DLD1 (cell line): ENCODE data around the gene CD209.
"Not testable (repeated sequence)": the region's sequence is repeated elsewhere in the genome, so short reads cannot be mapped to it uniquely, and the experiment has no call there.

Source experiments
- in situ Hi-C: cut with HindIII; loops from 2 replicates; pipeline ENCODE4 v1.10.0; 2017; ENCODE audit warnings: low sequenced_read_pairs

CD209 gene

GRCh38 chr19:7771072-7771471 is 23.7 kb upstream of the CD209 start:
- in situ Hi-C loops = no loop called here

GRCh38 chr19:7769171-7769570 is 21.8 kb upstream of the CD209 start:
- in situ Hi-C loops = no loop called here

GRCh38 chr19:7767487-7767886 is 20.2 kb upstream of the CD209 start:
- in situ Hi-C loops = no loop called here

GRCh38 chr19:7766535-7766934 is 19.2 kb upstream of the CD209 start:
- in situ Hi-C loops = no loop called here

GRCh38 chr19:7765043-7765442 is 17.7 kb upstream of the CD209 start:
- in situ Hi-C loops = not testable (repeated sequence)

GRCh38 chr19:7764157-7764556 is 16.8 kb upstream of the CD209 start:
- in situ Hi-C loops = not testable (repeated sequence)

- in situ Hi-C loops = no loop called here
Measured at GRCh38 chr19:7763696-7764095, 16.4 kb upstream of the CD209 start.

- in situ Hi-C loops = no loop called here
Measured at GRCh38 chr19:7762719-7763293, 15.5 kb upstream of the CD209 start, which contains the start of gene CLEC4M. TSS of gene CLEC4M (plus strand) at chr19:7763243. CDS start at chr19:7763267, 24 bp downstream.

- in situ Hi-C loops = no loop called here
Measured at GRCh38 chr19:7759156-7759555, 11.8 kb upstream of the CD209 start.

- in situ Hi-C loops = no loop called here
Measured at GRCh38 chr19:7757358-7757757, 10.0 kb upstream of the CD209 start.

- in situ Hi-C loops = no loop called here
Measured at GRCh38 chr19:7756258-7756657, 8.9 kb upstream of the CD209 start.

- in situ Hi-C loops = no loop called here
Measured at GRCh38 chr19:7751157-7751783, 3.9 kb upstream of the CD209 start.

GRCh38 chr19:7748756-7749155 is 1.4 kb upstream of the CD209 start:
- in situ Hi-C loops = no loop called here

GRCh38 chr19:7748171-7748570 is 837 bp upstream of the CD209 start:
- in situ Hi-C loops = no loop called here

- in situ Hi-C loops = not testable (repeated sequence)
Measured at GRCh38 chr19:7746306-7746705, 1.0 kb downstream of the CD209 start.

GRCh38 chr19:7744871-7745650 is 2.3 kb downstream of the CD209 start:
- in situ Hi-C loops = no loop called here

- in situ Hi-C loops = no loop called here
Measured at GRCh38 chr19:7744199-7744786, 3.0 kb downstream of the CD209 start.

- in situ Hi-C loops = no loop called here
Measured at GRCh38 chr19:7743425-7743841, 3.9 kb downstream of the CD209 start.

GRCh38 chr19:7742991-7743390 is 4.3 kb downstream of the CD209 start:
- in situ Hi-C loops = no loop called here

GRCh38 chr19:7742575-7742974 is 4.8 kb downstream of the CD209 start:
- in situ Hi-C loops = no loop called here

GRCh38 chr19:7740682-7741054 is 6.7 kb downstream of the CD209 start:
- in situ Hi-C loops = no loop called here
